Mesothelial cell of epicardium (in vitro differentiated cells): Measurements from ENCODE around the gene TRIM37. TPM values are rescaled to one million over a fixed set of nuclear protein-coding genes. Genes with fewer than 3 reads are reported as not detected.
A peak's percentile ranks its signal among the peaks of the same experiment; 100 is the strongest.
"Not testable (repeated sequence)": the region's sequence is repeated elsewhere in the genome, so short reads cannot be mapped to it uniquely, and the experiment has no call there.

Source experiments
- DNase-seq, 2 experiments: peaks; one replicate each; pipeline ENCODE4 v3.0.0; 2021; ENCODE audit warnings: low spot score in 2 of 2; ENCODE audit not compliant: unreplicated experiment in 2 of 2
- H3K27ac Mint-ChIP-seq: 2 replicates; pipeline ENCODE4 v1.8.0; 2021; ENCODE audit warnings: mixed read lengths
- H3K27me3 Mint-ChIP-seq: 2 replicates; pipeline ENCODE4 v1.8.0; 2021; ENCODE audit warnings: low read depth, mixed read lengths
- H3K36me3 Mint-ChIP-seq: 2 replicates; pipeline ENCODE4 v1.8.0; 2021; ENCODE audit warnings: mixed read lengths
- H3K4me1 Mint-ChIP-seq: 2 replicates; pipeline ENCODE4 v1.8.0; 2021; ENCODE audit warnings: mixed read lengths
- H3K4me3 Mint-ChIP-seq: 2 replicates; pipeline ENCODE4 v1.8.0; 2021; ENCODE audit warnings: mild to moderate bottlenecking, moderate library complexity, mixed read lengths
- H3K9me3 Mint-ChIP-seq: 2 replicates; pipeline ENCODE4 v1.8.0; 2021; ENCODE audit warnings: mixed read lengths
- CTCF ChIP-seq: fragments of 200-600 bp; sonication (generic); IDR thresholded peaks from one replicate; pipeline ENCODE4 v1.5.0; 2021; ENCODE audit warnings: antibody characterized with exemption; ENCODE audit not compliant: unreplicated experiment
- total RNA-seq: library from RNA; stranded (reverse); gene quantifications from 3 replicates; pipeline ENCODE4 v1.2.1, GENCODE V29; 2021

Gene TRIM37
- total RNA-seq, 1 donor from 2014 or later, result 23.0 TPM

GRCh38 chr17:59097876-59098275 lies 8.8 kb downstream of the TRIM37 start:
- TF ChIP-seq CTCF, result no peak
- H3K4me3 Mint-ChIP-seq, result no peak overlapping the region
- H3K27ac Mint-ChIP-seq, result no peak overlapping the region
- peaks cover 19% of the 10 kb centered on the region for H3K36me3 Mint-ChIP-seq
- H3K9me3 Mint-ChIP-seq, result peaks cover 11% of the 10 kb centered on the region
- H3K4me1 Mint-ChIP-seq, result peaks cover 20% of the 10 kb centered on the region
- no peak for DNase-seq
- H3K27me3 Mint-ChIP-seq, result no peaks in the 10 kb centered on the region

- DNase-seq, result no peak
- peaks cover 7% of the 10 kb centered on the region for H3K9me3 Mint-ChIP-seq
- peaks cover 14% of the 10 kb centered on the region for H3K36me3 Mint-ChIP-seq
- H3K4me3 Mint-ChIP-seq, result no peak overlapping the region
- H3K27me3 Mint-ChIP-seq, result no peaks in the 10 kb centered on the region
- peak overlapping the region; percentile 89 for H3K27ac Mint-ChIP-seq
- peaks cover 17% of the 10 kb centered on the region for H3K4me1 Mint-ChIP-seq
- no peak for TF ChIP-seq CTCF
Observed at GRCh38 chr17:59094861-59095530, 11.7 kb downstream of the TRIM37 start.

GRCh38 chr17:59093702-59094231 lies 12.9 kb downstream of the TRIM37 start:
- H3K4me3 Mint-ChIP-seq, result peak overlapping the region; percentile 32
- H3K36me3 Mint-ChIP-seq, result peaks cover 11% of the 10 kb centered on the region
- no peaks in the 10 kb centered on the region for H3K27me3 Mint-ChIP-seq
- peaks cover 17% of the 10 kb centered on the region for H3K4me1 Mint-ChIP-seq
- H3K9me3 Mint-ChIP-seq, result peaks cover 5% of the 10 kb centered on the region
- peak overlapping the region; percentile 96 for H3K27ac Mint-ChIP-seq
- TF ChIP-seq CTCF, result no peak
- DNase-seq, result peak in 1 of 2 experiments; percentile 41

- TF ChIP-seq CTCF, result no peak
- DNase-seq, result no peak
- peak overlapping the region; percentile 32 for H3K4me3 Mint-ChIP-seq
- peaks cover 17% of the 10 kb centered on the region for H3K4me1 Mint-ChIP-seq
- peaks cover 11% of the 10 kb centered on the region for H3K36me3 Mint-ChIP-seq
- peaks cover 5% of the 10 kb centered on the region for H3K9me3 Mint-ChIP-seq
- H3K27ac Mint-ChIP-seq, result peak overlapping the region; percentile 96
- H3K27me3 Mint-ChIP-seq, result no peaks in the 10 kb centered on the region
Observed at GRCh38 chr17:59093145-59093701, 13.5 kb downstream of the TRIM37 start.

- H3K27ac Mint-ChIP-seq, H3K27me3 Mint-ChIP-seq, H3K36me3 Mint-ChIP-seq, H3K9me3 Mint-ChIP-seq, DNase-seq, H3K4me3 Mint-ChIP-seq: not testable (repeated sequence)
- peaks cover 17% of the 10 kb centered on the region for H3K4me1 Mint-ChIP-seq
Observed at GRCh38 chr17:59090593-59090992, 16.1 kb downstream of the TRIM37 start.

GRCh38 chr17:59084154-59084553 lies 22.5 kb downstream of the TRIM37 start:
- H3K36me3 Mint-ChIP-seq, result peaks cover 25% of the 10 kb centered on the region
- TF ChIP-seq CTCF, result no peak
- H3K4me3 Mint-ChIP-seq, result no peak overlapping the region
- no peak for DNase-seq
- H3K27me3 Mint-ChIP-seq, result no peaks in the 10 kb centered on the region
- no peaks in the 10 kb centered on the region for H3K9me3 Mint-ChIP-seq
- H3K4me1 Mint-ChIP-seq, result no peaks in the 10 kb centered on the region
- H3K27ac Mint-ChIP-seq, result no peak overlapping the region
